ENCODE results near the gene CPM. TPM values are rescaled to one million over a fixed set of nuclear protein-coding genes. Genes with fewer than 3 reads are reported as not detected.

Gene CPM
- total RNA-seq, 1 experiment from 2014 or later = 0.96 TPM

Other genes with a start within 250 kb of the CPM start
- 117 to 132 TPM (median 120 TPM) in 3 replicates for gene NUP107, start 246.2 kb downstream of the CPM start, total RNA-seq (2021)
- 11.1 to 11.3 TPM (median 11.1 TPM) in 3 replicates for gene SLC35E3, start 187.0 kb downstream of the CPM start, total RNA-seq (2021)
- gene MDM2, start 125.0 kb downstream of the CPM start, total RNA-seq (2021) = 130 to 207 TPM (median 137 TPM) in 3 replicates

Data from WTC11 (cell line).